ENCODE measurements around the gene LCNL1.
"Not testable (repeated sequence)": the region's sequence is repeated elsewhere in the genome, so short reads cannot be mapped to it uniquely, and the experiment has no call there.

LCNL1 gene

GRCh38 chr9:137028263-137029057 lies 45.7 kb downstream of the LCNL1 start:
- peak; percentile 37 for DNase-seq

- peak; percentile 29 for DNase-seq
Measured at GRCh38 chr9:137029058-137029936, 46.5 kb downstream of the LCNL1 start.

- no peak for DNase-seq
Measured at GRCh38 chr9:137030006-137030405, 47.2 kb downstream of the LCNL1 start.

GRCh38 chr9:137030538-137031527 lies 48.0 kb downstream of the LCNL1 start:
- DNase-seq = no peak

GRCh38 chr9:137031904-137032640 lies 49.3 kb downstream of the LCNL1 start, which contains the start of gene FUT7:
TSS of gene FUT7 (minus strand) at chr9:137032088. CDS start at chr9:137031991, 97 bp downstream.
- DNase-seq = no peak

- DNase-seq = no peak
Measured at GRCh38 chr9:137032858-137033257, 50.1 kb downstream of the LCNL1 start.

GRCh38 chr9:137033481-137033880 lies 50.7 kb downstream of the LCNL1 start:
- not testable (repeated sequence) for DNase-seq

GRCh38 chr9:137034039-137034708 lies 51.4 kb downstream of the LCNL1 start:
- DNase-seq = no peak

GRCh38 chr9:137034709-137035506 lies 52.1 kb downstream of the LCNL1 start:
- peak; percentile 83 for DNase-seq
